ENCODE results near the gene LRPPRC. TPM values are rescaled to one million over a fixed set of nuclear protein-coding genes. Genes with fewer than 3 reads are reported as not detected.
"Not testable (repeated sequence)": the region's sequence is repeated elsewhere in the genome, so short reads cannot be mapped to it uniquely, and the experiment has no call there.

LRPPRC gene
- total and polyA plus RNA-seq, 4 donors = 71.6 to 132 (median 92.5) TPM

- 82% methylated on average over 4 of the region's 4 CpGs for WGBS (ENCODE audit: insufficient coverage)
These were observed 19.4 kb upstream of the LRPPRC start for GRCh38 chr2:44015239-44015638.

DNA sequence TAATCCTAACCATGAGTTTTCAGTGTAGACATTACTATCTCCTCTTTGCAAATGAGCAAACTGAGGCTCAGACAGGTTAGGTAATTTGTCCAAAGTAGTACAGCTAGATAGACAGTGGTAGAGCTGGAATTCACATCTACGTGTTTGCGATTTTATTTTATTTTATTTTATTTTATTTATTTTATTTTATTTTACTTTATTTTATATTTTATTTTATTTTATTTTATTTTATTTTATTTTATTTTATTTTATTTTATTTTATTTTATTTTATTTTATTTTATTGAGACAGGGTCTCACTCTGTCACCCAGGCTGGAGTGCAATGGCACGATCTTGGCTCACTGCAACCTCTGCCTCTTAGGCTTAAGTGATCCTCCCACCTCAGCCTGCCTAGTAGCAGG, 17.4 kb upstream of the LRPPRC start:
- H3K27ac ChIP-seq (ENCODE audit: low read depth, low read length); H3K4me1 ChIP-seq (ENCODE audit: control insufficient read depth, insufficient read depth, low read length); DNase-seq (ENCODE audit: low read depth in 4 of 6, low spot score in 6 of 6); H3K9me3 ChIP-seq (ENCODE audit: control insufficient read depth, insufficient read depth, low read length); H3K4me3 ChIP-seq (ENCODE audit: low read depth, low read length); H3K27me3 ChIP-seq (ENCODE audit: control insufficient read depth, insufficient read depth, low read length); H3K36me3 ChIP-seq (ENCODE audit: control insufficient read depth, insufficient read depth, low read length): not testable (repeated sequence)
- WGBS (ENCODE audit: insufficient coverage) = 82% methylated on average over 1 of the region's 3 CpGs

More at GRCh38 chr2:44015239-44015638, 19.4 kb upstream of the LRPPRC start:
- Histone ChIP-seq H3K27ac (ENCODE audit: low read depth, low read length) (no peak overlapping the region), H3K36me3 (ENCODE audit: control insufficient read depth, insufficient read depth, low read length) (no peaks in the 10 kb centered on the region), H3K4me3 (ENCODE audit: low read depth, low read length) (no peak overlapping the region), H3K9me3 (ENCODE audit: control insufficient read depth, insufficient read depth, low read length) (no peaks in the 10 kb centered on the region), H3K4me1 (ENCODE audit: control insufficient read depth, insufficient read depth, low read length) (no peaks in the 10 kb centered on the region), H3K27me3 (ENCODE audit: control insufficient read depth, insufficient read depth, low read length) (no peaks in the 10 kb centered on the region)
- no peak for DNase-seq (ENCODE audit: low read depth in 4 of 6, low spot score in 6 of 6)

DNA sequence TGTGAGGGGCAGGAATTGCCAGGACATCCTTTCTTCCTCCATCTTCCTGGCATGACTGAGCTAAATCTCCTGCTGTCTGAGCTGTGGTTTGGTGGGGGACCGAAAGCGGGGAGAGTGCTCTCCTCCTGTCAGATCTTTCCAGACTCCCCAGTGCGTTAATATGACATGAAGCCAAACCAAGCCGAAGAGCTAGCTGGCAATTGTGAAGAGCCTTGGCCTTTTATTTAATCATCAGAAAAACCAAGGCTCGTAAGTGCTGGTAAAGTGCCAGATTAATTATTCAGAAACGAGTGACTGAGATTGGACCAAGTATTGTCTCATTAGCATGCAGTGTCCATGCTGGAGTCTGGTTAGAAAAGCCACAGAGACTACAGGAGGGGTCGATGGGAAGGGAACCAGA, 14.5 kb upstream of the LRPPRC start:
- DNase-seq (ENCODE audit: low read depth in 4 of 6, low spot score in 6 of 6) = peak in 3 of 6 donors; percentile 42 to 78 (median 76)
- WGBS (ENCODE audit: insufficient coverage) = 49% methylated on average over 4 of the region's 7 CpGs
- no peak overlapping the region for H3K4me3 ChIP-seq (ENCODE audit: low read depth, low read length)
- H3K9me3 ChIP-seq (ENCODE audit: control insufficient read depth, insufficient read depth, low read length) = no peaks in the 10 kb centered on the region
- H3K4me1 ChIP-seq (ENCODE audit: control insufficient read depth, insufficient read depth, low read length) = peaks cover 5% of the 10 kb centered on the region
- H3K36me3 ChIP-seq (ENCODE audit: control insufficient read depth, insufficient read depth, low read length) = no peaks in the 10 kb centered on the region
- H3K27ac ChIP-seq (ENCODE audit: low read depth, low read length) = no peak overlapping the region
- H3K27me3 ChIP-seq (ENCODE audit: control insufficient read depth, insufficient read depth, low read length) = no peaks in the 10 kb centered on the region

GRCh38 chr2:44009136-44009735, 13.4 kb upstream of the LRPPRC start:
- H3K9me3 ChIP-seq (ENCODE audit: control insufficient read depth, insufficient read depth, low read length) = no peaks in the 10 kb centered on the region
- H3K27me3 ChIP-seq (ENCODE audit: control insufficient read depth, insufficient read depth, low read length) = no peaks in the 10 kb centered on the region
- no peak overlapping the region for H3K4me3 ChIP-seq (ENCODE audit: low read depth, low read length)
- H3K27ac ChIP-seq (ENCODE audit: low read depth, low read length) = no peak overlapping the region
- H3K36me3 ChIP-seq (ENCODE audit: control insufficient read depth, insufficient read depth, low read length) = no peaks in the 10 kb centered on the region
- peak in 2 of 6 donors; percentile 14 to 73 for DNase-seq (ENCODE audit: low read depth in 4 of 6, low spot score in 6 of 6)
- H3K4me1 ChIP-seq (ENCODE audit: control insufficient read depth, insufficient read depth, low read length) = peaks cover 5% of the 10 kb centered on the region
- 57% methylated on average over 1 of the region's 3 CpGs for WGBS (ENCODE audit: insufficient coverage)

DNA sequence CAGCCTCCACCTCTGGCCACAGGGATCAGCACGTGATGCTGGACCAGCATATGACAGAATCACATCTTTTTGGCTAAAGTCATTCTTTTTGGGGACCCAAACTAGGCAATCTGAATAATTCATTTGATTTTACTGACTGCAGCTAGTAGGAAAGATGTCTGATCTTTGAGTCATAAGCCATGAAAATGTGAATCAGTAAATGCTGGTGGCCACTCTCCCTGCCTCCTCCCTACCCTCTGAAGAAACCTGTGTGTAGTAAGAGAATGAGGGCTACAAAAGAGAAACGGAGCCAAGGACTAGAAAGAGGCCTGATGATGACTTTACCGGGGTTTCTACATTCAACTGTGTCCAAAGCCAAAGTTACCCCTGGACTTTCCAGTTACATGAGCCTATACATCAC, 10.1 kb upstream of the LRPPRC start:
- H3K4me3 ChIP-seq (ENCODE audit: low read depth, low read length) = no peak overlapping the region
- no peak overlapping the region for H3K27ac ChIP-seq (ENCODE audit: low read depth, low read length)
- no peaks in the 10 kb centered on the region for H3K36me3 ChIP-seq (ENCODE audit: control insufficient read depth, insufficient read depth, low read length)
- no peaks in the 10 kb centered on the region for H3K27me3 ChIP-seq (ENCODE audit: control insufficient read depth, insufficient read depth, low read length)
- H3K4me1 ChIP-seq (ENCODE audit: control insufficient read depth, insufficient read depth, low read length) = peaks cover 5% of the 10 kb centered on the region
- H3K9me3 ChIP-seq (ENCODE audit: control insufficient read depth, insufficient read depth, low read length) = no peaks in the 10 kb centered on the region
- 86% methylated on average over 1 of the region's 3 CpGs for WGBS (ENCODE audit: insufficient coverage)
- no peak for DNase-seq (ENCODE audit: low read depth in 4 of 6, low spot score in 6 of 6)

- Histone ChIP-seq H3K27me3 (ENCODE audit: control insufficient read depth, insufficient read depth, low read length) (no peaks in the 10 kb centered on the region), H3K27ac (ENCODE audit: low read depth, low read length) (no peak overlapping the region), H3K36me3 (ENCODE audit: control insufficient read depth, insufficient read depth, low read length) (no peaks in the 10 kb centered on the region), H3K4me1 (ENCODE audit: control insufficient read depth, insufficient read depth, low read length) (peaks cover 5% of the 10 kb centered on the region), H3K4me3 (ENCODE audit: low read depth, low read length) (no peak overlapping the region), H3K9me3 (ENCODE audit: control insufficient read depth, insufficient read depth, low read length) (no peaks in the 10 kb centered on the region)
- no peak for DNase-seq (ENCODE audit: low read depth in 4 of 6, low spot score in 6 of 6)
- WGBS (ENCODE audit: insufficient coverage) = 90% methylated on average over 2 of the region's 3 CpGs
These were observed 9.2 kb upstream of the LRPPRC start for GRCh38 chr2:44004735-44005602.

DNA sequence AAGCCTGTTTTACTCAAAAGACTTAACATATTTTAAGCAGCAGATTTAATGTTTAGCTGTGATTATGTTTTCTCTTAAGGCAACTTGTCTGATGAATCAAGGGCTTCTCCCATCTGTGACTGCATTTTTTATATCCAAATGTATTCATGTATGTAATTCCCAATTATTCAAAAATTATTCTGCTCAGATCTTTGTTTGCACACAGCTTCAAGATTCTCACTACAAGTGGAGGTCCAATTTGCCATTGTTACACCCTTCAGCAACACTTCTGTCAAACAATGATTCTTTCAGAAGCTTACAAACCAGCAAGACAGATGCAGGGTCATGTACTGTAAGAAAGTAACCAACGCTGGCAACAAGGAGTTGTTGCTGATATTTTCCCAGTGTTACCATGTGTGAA, 5.9 kb upstream of the LRPPRC start:
- H3K27me3 ChIP-seq (ENCODE audit: control insufficient read depth, insufficient read depth, low read length) = no peaks in the 10 kb centered on the region
- no peaks in the 10 kb centered on the region for H3K36me3 ChIP-seq (ENCODE audit: control insufficient read depth, insufficient read depth, low read length)
- no peaks in the 10 kb centered on the region for H3K9me3 ChIP-seq (ENCODE audit: control insufficient read depth, insufficient read depth, low read length)
- H3K4me3 ChIP-seq (ENCODE audit: low read depth, low read length) = no peak overlapping the region
- H3K27ac ChIP-seq (ENCODE audit: low read depth, low read length) = no peak overlapping the region
- peak in 2 of 6 donors; percentile 28 to 71 for DNase-seq (ENCODE audit: low read depth in 4 of 6, low spot score in 6 of 6)
- no CpG with 5 or more reads among the region's 1 CpG for WGBS (ENCODE audit: insufficient coverage)
- H3K4me1 ChIP-seq (ENCODE audit: control insufficient read depth, insufficient read depth, low read length) = peaks cover under 1% of the 10 kb centered on the region

- H3K27ac ChIP-seq (ENCODE audit: low read depth, low read length) = no peak overlapping the region
- no peaks in the 10 kb centered on the region for H3K9me3 ChIP-seq (ENCODE audit: control insufficient read depth, insufficient read depth, low read length)
- DNase-seq (ENCODE audit: low read depth in 4 of 6, low spot score in 6 of 6) = no peak
- peaks cover 17% of the 10 kb centered on the region for H3K4me1 ChIP-seq (ENCODE audit: control insufficient read depth, insufficient read depth, low read length)
- 82% methylated on average over 1 of the region's 4 CpGs for WGBS (ENCODE audit: insufficient coverage)
- H3K4me3 ChIP-seq (ENCODE audit: low read depth, low read length) = no peak overlapping the region
- no peaks in the 10 kb centered on the region for H3K27me3 ChIP-seq (ENCODE audit: control insufficient read depth, insufficient read depth, low read length)
- no peaks in the 10 kb centered on the region for H3K36me3 ChIP-seq (ENCODE audit: control insufficient read depth, insufficient read depth, low read length)
These were observed 2.5 kb upstream of the LRPPRC start for GRCh38 chr2:43998263-43998662.

GRCh38 chr2:43993437-43993836, 2.4 kb downstream of the LRPPRC start:
- Histone ChIP-seq H3K4me3 (ENCODE audit: low read depth, low read length) (no peak overlapping the region), H3K36me3 (ENCODE audit: control insufficient read depth, insufficient read depth, low read length) (peaks cover 9% of the 10 kb centered on the region), H3K4me1 (ENCODE audit: control insufficient read depth, insufficient read depth, low read length) (peaks cover 17% of the 10 kb centered on the region), H3K9me3 (ENCODE audit: control insufficient read depth, insufficient read depth, low read length) (no peaks in the 10 kb centered on the region), H3K27me3 (ENCODE audit: control insufficient read depth, insufficient read depth, low read length) (no peaks in the 10 kb centered on the region), H3K27ac (ENCODE audit: low read depth, low read length) (no peak overlapping the region)
- 95% methylated on average over 4 of the region's 5 CpGs for WGBS (ENCODE audit: insufficient coverage)
- no peak for DNase-seq (ENCODE audit: low read depth in 4 of 6, low spot score in 6 of 6)

DNA sequence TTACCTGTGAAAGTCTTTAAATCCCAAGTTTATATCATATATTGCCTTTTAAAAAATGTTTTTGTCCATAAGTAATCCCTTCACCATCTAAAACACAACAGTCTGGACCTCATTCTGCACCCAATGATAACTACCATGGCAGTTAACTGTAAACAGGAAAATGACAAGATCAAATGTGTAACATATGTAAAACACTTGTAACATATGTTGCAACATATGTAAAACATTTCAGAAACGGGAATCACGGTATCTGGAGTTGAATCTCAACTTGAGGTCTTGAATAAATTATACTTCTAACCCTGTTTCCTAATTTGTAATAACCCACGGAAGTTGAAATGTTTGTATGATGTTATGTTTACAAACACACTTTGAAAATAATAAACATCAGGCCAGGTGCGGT, 6.2 kb downstream of the LRPPRC start:
- peaks cover 11% of the 10 kb centered on the region for H3K36me3 ChIP-seq (ENCODE audit: control insufficient read depth, insufficient read depth, low read length)
- no peaks in the 10 kb centered on the region for H3K9me3 ChIP-seq (ENCODE audit: control insufficient read depth, insufficient read depth, low read length)
- H3K4me1 ChIP-seq (ENCODE audit: control insufficient read depth, insufficient read depth, low read length) = peaks cover 3% of the 10 kb centered on the region
- peak in 1 of 6 donors; percentile 14 for DNase-seq (ENCODE audit: low read depth in 4 of 6, low spot score in 6 of 6)
- no peaks in the 10 kb centered on the region for H3K27me3 ChIP-seq (ENCODE audit: control insufficient read depth, insufficient read depth, low read length)
- H3K27ac ChIP-seq (ENCODE audit: low read depth, low read length) = no peak overlapping the region
- H3K4me3 ChIP-seq (ENCODE audit: low read depth, low read length) = no peak overlapping the region
- WGBS (ENCODE audit: insufficient coverage) = no CpG with 5 or more reads among the region's 4 CpGs
